Osteoblast (primary cell): ENCODE data around the gene HPCAL4. TPM values are rescaled to one million over a fixed set of nuclear protein-coding genes. Genes with fewer than 3 reads are reported as not detected.
A peak's percentile ranks its signal among the peaks of the same experiment; 100 is the strongest.

Experiments
- DNase-seq: peaks from one replicate; pipeline ENCODE4 v3.0.0; 2011; ENCODE audit warnings: low spot score, mixed read lengths; ENCODE audit not compliant: insufficient read length; ENCODE audit errors: missing footprints
- H2AFZ ChIP-seq: 2 replicates; pipeline ENCODE4 v1.6.0; 2011; ENCODE audit warnings: mild to moderate bottlenecking, low read length
- H3K27ac ChIP-seq: 2 replicates; pipeline ENCODE4 v1.5.1; 2011; ENCODE audit warnings: mild to moderate bottlenecking, low read depth, low read length, moderate library complexity
- H3K27me3 ChIP-seq: 2 replicates; pipeline ENCODE4 v1.6.0; 2012; ENCODE audit warnings: mild to moderate bottlenecking, control low read depth, inconsistent platforms, low read length, moderate library complexity; ENCODE audit not compliant: insufficient read depth
- H3K36me3 ChIP-seq: 2 replicates; pipeline ENCODE4 v1.5.1; 2011; ENCODE audit warnings: mild to moderate bottlenecking, low read length, control low read depth, moderate library complexity; ENCODE audit not compliant: insufficient read depth
- H3K4me1 ChIP-seq: 2 replicates; pipeline ENCODE4 v1.5.1; 2011; ENCODE audit warnings: mild to moderate bottlenecking, low read length, control low read depth, moderate library complexity; ENCODE audit not compliant: insufficient read depth
- H3K4me2 ChIP-seq: 2 replicates; pipeline ENCODE4 v1.6.0; 2011; ENCODE audit warnings: mild to moderate bottlenecking, low read length; ENCODE audit not compliant: insufficient read depth
- H3K4me3 ChIP-seq: fragments of 200-600 bp; sonication (generic); 3 replicates; pipeline ENCODE4 v1.5.1; 2012; ENCODE audit warnings: mild to moderate bottlenecking, low read length, inconsistent platforms; ENCODE audit not compliant: insufficient read depth
- H3K79me2 ChIP-seq: 2 replicates; pipeline ENCODE4 v1.6.0; 2012; ENCODE audit warnings: mild to moderate bottlenecking, low read length, control low read depth, inconsistent platforms; ENCODE audit not compliant: insufficient read depth
- H3K9me3 ChIP-seq: 2 replicates; pipeline ENCODE4 v1.5.1; 2011; ENCODE audit warnings: low read depth, low read length, control low read depth
- H4K20me1 ChIP-seq: 2 replicates; pipeline ENCODE4 v1.6.0; 2012; ENCODE audit warnings: mild to moderate bottlenecking, low read length, control low read depth; ENCODE audit not compliant: insufficient read depth
- CTCF ChIP-seq: IDR thresholded peaks from 2 replicates; pipeline ENCODE4 v1.5.1; 2011; ENCODE audit warnings: mild to moderate bottlenecking, low read depth, low read length, moderate library complexity; ENCODE audit errors: extremely low read depth
- total RNA-seq: library from RNA; depleted of rRNA; stranded (reverse); fragments of >200 nt; gene quantifications from 2 replicates; pipeline ENCODE4 v1.2.3, GENCODE V29; 2012

Gene HPCAL4
- total RNA-seq, 1 donor, result not detected

- H3K27me3 ChIP-seq, result no peaks in the 10 kb centered on the region
- H3K4me3 ChIP-seq, result no peak overlapping the region
- DNase-seq, result no peak
- no peaks in the 10 kb centered on the region for H3K36me3 ChIP-seq
- no peaks in the 10 kb centered on the region for H3K79me2 ChIP-seq
- H2AFZ ChIP-seq, result no peak overlapping the region
- peaks cover 33% of the 10 kb centered on the region for H3K4me1 ChIP-seq
- no peak overlapping the region for H3K4me2 ChIP-seq
- H4K20me1 ChIP-seq, result no peaks in the 10 kb centered on the region
- TF ChIP-seq CTCF, result no peak
- no peak overlapping the region for H3K27ac ChIP-seq
- no peaks in the 10 kb centered on the region for H3K9me3 ChIP-seq
Measured at GRCh38 chr1:39649636-39650185, 41.5 kb downstream of the HPCAL4 start.

GRCh38 chr1:39648496-39648895 is 42.7 kb downstream of the HPCAL4 start:
- TF ChIP-seq CTCF, result no peak
- H3K4me3 ChIP-seq, result no peak overlapping the region
- no peaks in the 10 kb centered on the region for H3K27me3 ChIP-seq
- H3K79me2 ChIP-seq, result no peaks in the 10 kb centered on the region
- no peak for DNase-seq
- no peaks in the 10 kb centered on the region for H3K9me3 ChIP-seq
- H2AFZ ChIP-seq, result no peak overlapping the region
- H3K4me1 ChIP-seq, result peaks cover 32% of the 10 kb centered on the region
- no peaks in the 10 kb centered on the region for H4K20me1 ChIP-seq
- no peak overlapping the region for H3K4me2 ChIP-seq
- H3K36me3 ChIP-seq, result no peaks in the 10 kb centered on the region
- H3K27ac ChIP-seq, result no peak overlapping the region

- Histone ChIP-seq H3K4me1 (peaks cover 32% of the 10 kb centered on the region), H3K4me3 (no peak overlapping the region), H3K27ac (no peak overlapping the region), H3K36me3 (no peaks in the 10 kb centered on the region), H3K9me3 (no peaks in the 10 kb centered on the region), H3K27me3 (no peaks in the 10 kb centered on the region), H4K20me1 (no peaks in the 10 kb centered on the region), H3K4me2 (no peak overlapping the region), H2AFZ (no peak overlapping the region), H3K79me2 (no peaks in the 10 kb centered on the region)
- no peak for TF ChIP-seq CTCF
- DNase-seq, result no peak
Measured at GRCh38 chr1:39647247-39647646, 44.0 kb downstream of the HPCAL4 start.

- TF ChIP-seq CTCF, result no peak
- H3K36me3 ChIP-seq, result no peaks in the 10 kb centered on the region
- no peaks in the 10 kb centered on the region for H3K9me3 ChIP-seq
- no peaks in the 10 kb centered on the region for H4K20me1 ChIP-seq
- no peak overlapping the region for H3K4me3 ChIP-seq
- no peaks in the 10 kb centered on the region for H3K79me2 ChIP-seq
- H3K4me2 ChIP-seq, result no peak overlapping the region
- H3K27me3 ChIP-seq, result no peaks in the 10 kb centered on the region
- DNase-seq, result peak; percentile 92
- H3K27ac ChIP-seq, result peak overlapping the region; percentile 55
- peaks cover 31% of the 10 kb centered on the region for H3K4me1 ChIP-seq
- H2AFZ ChIP-seq, result peak overlapping the region; percentile 5
Measured at GRCh38 chr1:39646232-39647081, 44.8 kb downstream of the HPCAL4 start.
